Upper lobe of left lung (tissue), 6 donors: ENCODE data around the gene DDX31. TPM values are rescaled to one million over a fixed set of nuclear protein-coding genes. Genes with fewer than 3 reads are reported as not detected.

Experiments
- ATAC-seq, 2 donors: fragments of 200-7000 bp; cut with Tn5 transposase; one replicate each; pipeline ENCODE4 v1.9.1; 2022; ENCODE audit warnings: mild to moderate bottlenecking in 2 of 2, moderate library complexity in 2 of 2; ENCODE audit not compliant: low FRiP score in 2 of 2
- DNase-seq, 2 donors: peaks; one replicate each; pipeline ENCODE4 v3.0.0-alpha.2; 2019 to 2020
- H3K27ac ChIP-seq, 4 donors: fragments of 200-600 bp; sonication (generic); one replicate each; pipeline ENCODE4 v1.5.1; 2016 to 2019
- H3K27me3 ChIP-seq, 4 donors: fragments of 200-600 bp; sonication (generic); one replicate each; pipeline ENCODE4 v1.5.1; 2017 to 2019
- H3K36me3 ChIP-seq, 4 donors: fragments of 200-600 bp; sonication (generic); one replicate each; pipeline ENCODE4 v1.5.1; 2016 to 2019
- H3K4me1 ChIP-seq, 4 donors: fragments of 200-600 bp; sonication (generic); one replicate each; pipeline ENCODE4 v1.5.1; 2018 to 2019
- H3K4me3 ChIP-seq, 4 donors: fragments of 200-600 bp; sonication (generic); one replicate each; pipeline ENCODE4 v1.5.1; 2017 to 2019; ENCODE audit warnings: mild to moderate bottlenecking in 2 of 4, moderate library complexity in 1 of 4
- H3K9me3 ChIP-seq, 4 donors: fragments of 200-600 bp; sonication (generic); one replicate each; pipeline ENCODE4 v1.5.1; 2018 to 2019
- EP300 ChIP-seq, 4 donors: sonication (generic); formaldehyde crosslinking; IDR thresholded peaks; one replicate each; pipeline ENCODE4 v1.5.1; 2017; ENCODE audit warnings: antibody characterized with exemption in 4 of 4, control low read depth in 2 of 4
- POLR2A ChIP-seq, 4 donors: fragments of 450-650 bp; IDR thresholded peaks; one replicate each; pipeline ENCODE4 v1.5.1; 2016 to 2017; ENCODE audit warnings: antibody characterized with exemption in 4 of 4, mild to moderate bottlenecking in 2 of 4
- POLR2AphosphoS5 ChIP-seq, 2 donors: sonication (generic); formaldehyde crosslinking; IDR thresholded peaks; one replicate each; pipeline ENCODE4 v1.5.1; 2017; ENCODE audit warnings: antibody characterized with exemption in 2 of 2
- WGBS, 2 donors: methylation state at CpG; one replicate each; pipeline ENCODE4 v1.1.5; 2017 to 2018; 5-methylcytosine and 5-hydroxymethylcytosine counted together
- total RNA-seq, 6 donors: library from RNA; depleted of rRNA in 4 of 6; stranded (reverse); fragments of >200 nt in 4 of 6; gene quantifications; one replicate each; pipeline versions ENCODE4 v1.1.0 to v1.2.1, GENCODE V29; 2016 to 2021
- TF ChIP-seq, protein P1 (sequence below), 6 experiments: fragments of 450-650 bp in 4 of 6; fragments of 200-600 bp in 2 of 6; sonication (generic) in 2 of 6; IDR thresholded peaks; one replicate each; pipeline ENCODE4 v1.5.1; 2016 to 2019; ENCODE audit warnings: antibody characterized with exemption in 6 of 6
- donor health status: DM: no; HTN: no; CAD: no; lungs with moderate emphysema.
- donor health status: DM: no; HTN: yes; CAD: no; lungs with severe emphysema.

The DDX31 gene
- total RNA-seq, 6 donors from 2014 or later, result 13.5 to 22.1 (median 18.8) TPM

DNA sequence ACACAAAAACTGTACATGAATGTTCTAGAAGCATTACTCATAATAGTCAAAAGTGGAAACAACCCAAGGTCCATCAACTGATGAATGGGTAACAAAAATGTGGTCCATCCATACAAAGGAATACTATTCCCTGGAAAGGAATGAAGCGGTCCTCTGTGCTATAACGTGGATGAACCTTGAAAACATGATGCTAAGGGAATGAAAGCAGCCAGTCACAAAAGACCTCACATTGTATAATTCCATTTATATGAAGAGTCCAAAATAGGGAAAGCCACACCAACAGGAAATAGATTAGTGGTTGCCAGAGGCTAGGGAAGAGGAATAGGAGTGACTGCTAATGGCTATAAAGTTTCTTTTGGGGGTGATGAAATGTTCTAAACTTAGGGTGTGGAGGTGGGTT is 110.1 kb downstream of the DDX31 start:
- ATAC-seq (no peak), DNase-seq (no peak)
- Histone ChIP-seq H3K4me3 (no peak overlapping the region), H3K27me3 (no peaks in the 10 kb centered on the region), H3K27ac (no peak overlapping the region), H3K36me3 (no peaks in the 10 kb centered on the region), H3K9me3 (no peaks in the 10 kb centered on the region), H3K4me1 (no peaks in the 10 kb centered on the region)
- WGBS, 2 donors, result 83 to 95% methylated on average over 2 of the region's 2 CpGs
- TF ChIP-seq POLR2A (IDR thresholded peaks at IDR 0.05) (no peak), EP300 (IDR thresholded peaks at IDR 0.05) (no peak), POLR2AphosphoS5 (IDR thresholded peaks at IDR 0.05) (no peak)
- TF ChIP-seq, protein P1, sequence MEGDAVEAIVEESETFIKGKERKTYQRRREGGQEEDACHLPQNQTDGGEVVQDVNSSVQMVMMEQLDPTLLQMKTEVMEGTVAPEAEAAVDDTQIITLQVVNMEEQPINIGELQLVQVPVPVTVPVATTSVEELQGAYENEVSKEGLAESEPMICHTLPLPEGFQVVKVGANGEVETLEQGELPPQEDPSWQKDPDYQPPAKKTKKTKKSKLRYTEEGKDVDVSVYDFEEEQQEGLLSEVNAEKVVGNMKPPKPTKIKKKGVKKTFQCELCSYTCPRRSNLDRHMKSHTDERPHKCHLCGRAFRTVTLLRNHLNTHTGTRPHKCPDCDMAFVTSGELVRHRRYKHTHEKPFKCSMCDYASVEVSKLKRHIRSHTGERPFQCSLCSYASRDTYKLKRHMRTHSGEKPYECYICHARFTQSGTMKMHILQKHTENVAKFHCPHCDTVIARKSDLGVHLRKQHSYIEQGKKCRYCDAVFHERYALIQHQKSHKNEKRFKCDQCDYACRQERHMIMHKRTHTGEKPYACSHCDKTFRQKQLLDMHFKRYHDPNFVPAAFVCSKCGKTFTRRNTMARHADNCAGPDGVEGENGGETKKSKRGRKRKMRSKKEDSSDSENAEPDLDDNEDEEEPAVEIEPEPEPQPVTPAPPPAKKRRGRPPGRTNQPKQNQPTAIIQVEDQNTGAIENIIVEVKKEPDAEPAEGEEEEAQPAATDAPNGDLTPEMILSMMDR (IDR thresholded peaks at IDR 0.05), result no peak

DNA sequence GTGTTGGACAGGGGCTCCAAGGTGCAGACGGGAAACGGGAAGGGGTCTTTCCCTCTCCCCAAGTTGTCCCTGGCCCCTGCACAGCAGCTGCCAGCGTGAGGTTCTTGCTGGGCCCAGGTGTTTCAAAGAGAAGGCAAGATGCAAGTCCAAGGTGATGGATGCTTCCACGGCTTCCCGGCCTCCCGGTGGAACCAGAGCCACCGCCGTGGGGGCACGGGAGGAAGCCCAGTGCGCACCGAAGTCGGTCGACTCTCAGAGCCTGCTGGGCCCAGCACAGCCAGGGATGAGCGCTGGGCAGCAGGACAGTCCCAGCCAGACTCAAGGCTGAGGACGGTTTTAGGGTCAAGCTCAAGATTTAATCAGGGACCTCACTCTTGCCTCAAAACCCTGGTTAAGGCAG is 112.6 kb downstream of the DDX31 start:
- no peak overlapping the region for H3K4me3 ChIP-seq
- H3K9me3 ChIP-seq, result no peaks in the 10 kb centered on the region
- no peaks in the 10 kb centered on the region for H3K36me3 ChIP-seq
- WGBS, 2 donors, result 84 to 85% methylated on average over 2 to 15 of the region's 15 CpGs
- no peaks in the 10 kb centered on the region for H3K4me1 ChIP-seq
- no peaks in the 10 kb centered on the region for H3K27me3 ChIP-seq
- ATAC-seq, result no peak
- no peak overlapping the region for H3K27ac ChIP-seq
- TF ChIP-seq POLR2A (IDR thresholded peaks at IDR 0.05) (no peak), POLR2AphosphoS5 (IDR thresholded peaks at IDR 0.05) (no peak), EP300 (IDR thresholded peaks at IDR 0.05) (no peak)
- TF ChIP-seq, protein P1 (IDR thresholded peaks at IDR 0.05), result no peak
- peak in 1 of 2 donors; percentile 63 for DNase-seq

DNA sequence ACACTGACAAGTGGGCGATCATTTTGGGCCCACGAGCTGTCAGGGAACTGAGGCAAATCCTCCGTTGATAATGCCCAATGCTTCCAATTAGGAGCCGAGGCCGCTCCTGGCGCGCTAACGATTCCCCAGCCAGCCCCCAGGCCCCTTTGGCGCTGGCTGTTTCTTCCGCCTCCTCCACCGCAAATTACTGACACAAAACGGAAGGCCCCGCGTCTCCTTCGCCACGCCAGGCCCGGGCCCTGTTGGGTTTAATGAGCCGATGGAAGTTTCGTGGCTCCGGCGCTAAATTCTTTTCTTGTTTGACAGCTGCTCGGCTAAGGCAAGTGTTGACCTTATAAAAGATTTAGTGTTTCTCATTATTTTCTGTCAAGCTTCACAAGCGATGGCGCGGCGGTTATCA is 113.1 kb downstream of the DDX31 start:
- TF ChIP-seq POLR2AphosphoS5 (IDR thresholded peaks at IDR 0.05) (no peak), EP300 (IDR thresholded peaks at IDR 0.05) (no peak), POLR2A (IDR thresholded peaks at IDR 0.05) (no peak)
- TF ChIP-seq, protein P1 (IDR thresholded peaks at IDR 0.05), result no peak

DNA sequence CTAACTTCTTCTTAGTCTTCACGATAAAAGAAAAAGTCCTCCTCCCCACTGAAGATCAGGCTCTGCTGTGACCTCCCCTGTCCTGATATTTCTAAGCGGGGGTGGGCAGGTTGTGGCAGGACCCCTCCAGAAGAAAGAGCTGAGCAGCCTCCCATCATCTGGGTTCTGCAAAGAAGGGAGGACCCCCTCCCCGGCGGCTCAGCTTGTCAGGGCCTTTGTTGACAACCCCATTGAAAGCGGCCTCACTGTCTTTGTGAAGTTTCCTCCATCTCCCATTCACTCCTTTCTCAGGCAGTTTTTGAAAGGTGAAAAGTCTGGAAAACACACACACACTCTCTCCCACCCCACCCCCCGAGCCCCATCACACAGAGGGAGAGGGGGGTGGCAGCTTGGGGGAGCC is 113.5 kb downstream of the DDX31 start:
- DNase-seq (no peak), ATAC-seq (no peak)
- H3K4me1 ChIP-seq, result no peaks in the 10 kb centered on the region
- no peak overlapping the region for H3K27ac ChIP-seq
- H3K27me3 ChIP-seq, result no peaks in the 10 kb centered on the region
- 57 to 63% methylated on average over 6 of the region's 6 CpGs for WGBS, 2 donors
- TF ChIP-seq POLR2A (IDR thresholded peaks at IDR 0.05), result no peak
- no peak for TF ChIP-seq POLR2AphosphoS5 (IDR thresholded peaks at IDR 0.05)
- TF ChIP-seq, protein P1 (IDR thresholded peaks at IDR 0.05), result no peak
- no peak for TF ChIP-seq EP300 (IDR thresholded peaks at IDR 0.05)
- no peaks in the 10 kb centered on the region for H3K9me3 ChIP-seq
- no peak overlapping the region for H3K4me3 ChIP-seq
- no peaks in the 10 kb centered on the region for H3K36me3 ChIP-seq

More for the DNA sequence above, 113.1 kb downstream of the DDX31 start:
- no peaks in the 10 kb centered on the region for H3K4me1 ChIP-seq
- no peak overlapping the region for H3K4me3 ChIP-seq
- DNase-seq, result no peak
- no peak overlapping the region for H3K27ac ChIP-seq
- 72 to 80% methylated on average over 26 of the region's 26 CpGs for WGBS, 2 donors
- no peaks in the 10 kb centered on the region for H3K9me3 ChIP-seq
- H3K27me3 ChIP-seq, result no peaks in the 10 kb centered on the region
- ATAC-seq, result no peak
- no peaks in the 10 kb centered on the region for H3K36me3 ChIP-seq

DNA sequence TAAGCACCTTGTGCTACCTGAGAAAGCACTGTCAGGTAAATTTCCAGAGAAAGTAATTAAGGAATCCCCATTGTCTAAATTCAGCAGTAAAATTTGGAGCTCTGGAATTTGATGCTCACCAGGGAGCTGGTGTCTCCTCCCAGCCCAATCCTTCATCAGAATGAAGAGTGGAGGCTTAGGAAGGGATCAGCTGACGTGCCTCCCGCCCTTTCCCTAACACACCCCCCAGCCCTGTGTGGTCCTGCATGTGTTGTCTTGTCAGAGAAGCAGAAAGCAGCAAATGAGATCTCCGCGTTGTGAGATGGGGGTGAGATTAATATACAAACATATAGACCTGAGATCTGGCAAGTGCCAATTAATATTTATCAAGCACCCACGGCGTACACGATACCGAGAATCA is 114.3 kb downstream of the DDX31 start:
- DNase-seq (no peak), ATAC-seq (no peak)
- H3K36me3 ChIP-seq, result no peaks in the 10 kb centered on the region
- H3K27ac ChIP-seq, result no peak overlapping the region
- no peak overlapping the region for H3K4me3 ChIP-seq
- H3K4me1 ChIP-seq, result no peaks in the 10 kb centered on the region
- H3K27me3 ChIP-seq, result no peaks in the 10 kb centered on the region
- 77 to 82% methylated on average over 8 of the region's 8 CpGs for WGBS, 2 donors
- no peaks in the 10 kb centered on the region for H3K9me3 ChIP-seq
- TF ChIP-seq POLR2AphosphoS5 (IDR thresholded peaks at IDR 0.05), result no peak
